T-helper 2 cell treated with Interferon-gamma antibody and Interleukin-4, amounts not matched to agents 5 μg/mL and 100 μg/mL, for 36 hours (primary cell): ENCODE results near the gene HACE1.
A peak's percentile ranks its signal among the peaks of the same experiment; 100 is the strongest.
"Not testable (repeated sequence)": the region's sequence is repeated elsewhere in the genome, so short reads cannot be mapped to it uniquely, and the experiment has no call there.

Source experiments
- DNase-seq: peaks from one replicate; pipeline ENCODE4 v3.0.0; 2021; ENCODE audit warnings: low spot score
- H3K27ac Mint-ChIP-seq: one replicate; pipeline ENCODE4 v1.8.0; 2021; ENCODE audit warnings: mild to moderate bottlenecking, mixed read lengths
- H3K27me3 Mint-ChIP-seq: one replicate; pipeline ENCODE4 v1.8.0; 2021; ENCODE audit warnings: low read depth, mixed read lengths
- H3K36me3 Mint-ChIP-seq: one replicate; pipeline ENCODE4 v1.8.0; 2021; ENCODE audit warnings: low read depth, mixed read lengths
- H3K4me1 Mint-ChIP-seq: one replicate; pipeline ENCODE4 v1.8.0; 2021; ENCODE audit warnings: low read depth, mixed read lengths
- H3K4me3 Mint-ChIP-seq: one replicate; pipeline ENCODE4 v1.8.0; 2022; ENCODE audit warnings: mild to moderate bottlenecking, moderate library complexity, mixed read lengths
- H3K9me3 Mint-ChIP-seq: one replicate; pipeline ENCODE4 v1.8.0; 2021; ENCODE audit warnings: mixed read lengths

Gene HACE1

DNA sequence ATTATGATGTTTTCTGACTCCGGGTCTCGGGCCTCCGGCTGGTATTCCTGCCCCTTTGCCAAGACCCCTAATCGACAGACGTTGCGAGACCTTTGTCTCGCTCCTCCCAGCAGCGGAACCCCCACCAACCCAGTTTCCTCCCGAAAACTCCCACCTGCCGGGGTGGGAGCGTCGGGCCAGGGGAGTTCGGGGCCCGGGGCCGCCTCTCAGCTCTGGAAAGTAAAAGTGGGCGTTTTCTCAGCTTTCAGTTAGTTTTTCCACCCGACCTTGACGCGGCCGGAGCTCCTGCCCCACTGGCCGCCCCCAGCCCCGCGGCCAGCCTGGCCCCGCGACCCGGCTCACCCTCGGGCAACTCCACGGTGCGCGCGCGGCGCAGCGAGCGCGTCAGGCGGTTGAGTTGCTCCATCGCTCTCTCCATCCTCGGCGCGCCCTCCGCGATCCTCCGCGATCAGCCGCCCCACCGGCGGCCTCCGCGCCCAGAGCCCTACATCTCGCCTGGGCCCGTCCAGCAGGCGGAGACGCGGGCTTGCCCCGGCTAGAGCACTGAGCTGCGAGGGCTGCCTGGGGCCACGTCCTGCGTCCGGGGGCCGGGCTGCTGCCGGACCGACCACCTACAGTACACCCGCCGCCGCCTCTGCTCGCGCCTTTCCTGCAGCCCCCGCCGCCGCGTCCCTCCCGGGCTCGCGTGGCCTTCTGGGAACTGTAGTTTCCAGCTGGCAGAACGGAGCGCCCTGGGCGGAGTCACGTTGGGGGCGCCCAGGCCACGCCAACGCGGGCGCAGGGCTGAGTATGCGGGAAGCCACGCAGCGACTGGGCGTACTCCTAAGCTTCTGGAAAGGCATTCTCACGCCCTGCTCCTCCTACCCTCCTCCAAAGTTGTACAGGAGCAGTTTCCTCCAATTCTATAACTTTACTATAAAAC is at the start of gene HACE1:
Gene HACE1, minus strand, starts transcription at position 695 of the 922 bp plus-strand sequence. Its CDS starts 277 bp downstream, at position 418.
- Mint-ChIP-seq H3K27me3 (peaks cover 3% of the 10 kb centered on the region), H3K4me3 (peak within 1 kb of the TSS; percentile 95), H3K4me1 (peaks cover 21% of the 10 kb centered on the region), H3K9me3 (no peaks in the 10 kb centered on the region), H3K27ac (peak within 1 kb of the TSS; percentile 81), H3K36me3 (peaks cover 3% of the 10 kb centered on the region)
- DNase-seq, result peak; percentile 90

DNA sequence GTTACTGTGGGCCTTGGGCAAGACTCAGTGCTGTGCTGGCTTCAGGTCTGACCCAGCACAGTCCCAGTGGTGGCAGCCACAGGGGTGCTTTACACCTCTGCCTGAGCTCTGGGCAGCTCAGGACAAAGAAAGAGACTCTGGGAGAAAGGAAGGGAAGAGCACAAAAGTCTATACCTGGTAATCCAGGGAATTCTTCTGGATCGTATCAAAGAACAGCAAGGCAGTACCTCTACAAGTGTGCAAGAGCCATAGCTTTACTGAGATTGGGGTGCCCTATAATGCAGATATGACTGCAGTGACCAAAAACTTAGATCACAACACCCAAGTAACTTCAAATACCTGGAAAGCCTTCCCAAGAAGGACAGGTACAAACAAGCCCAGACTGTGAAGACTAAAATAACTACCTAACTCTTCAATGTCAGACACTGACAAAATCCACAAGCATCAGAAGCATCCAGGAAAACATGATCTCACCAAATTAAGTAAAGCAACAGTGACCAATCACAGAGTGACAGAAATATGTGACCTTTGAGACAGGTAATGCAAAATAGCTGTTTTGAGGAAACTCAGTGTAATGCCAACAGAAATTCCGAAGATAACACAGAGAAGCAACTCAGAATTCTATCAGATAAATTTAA is 49.3 kb upstream of the HACE1 start:
- peaks cover 7% of the 10 kb centered on the region for H3K27me3 Mint-ChIP-seq
- H3K4me1 Mint-ChIP-seq, result no peaks in the 10 kb centered on the region
- no peak overlapping the region for H3K27ac Mint-ChIP-seq
- no peak for DNase-seq
- H3K9me3 Mint-ChIP-seq, result no peaks in the 10 kb centered on the region
- no peaks in the 10 kb centered on the region for H3K36me3 Mint-ChIP-seq
- no peak overlapping the region for H3K4me3 Mint-ChIP-seq

GRCh38 chr6:104908031-104908887 is 48.5 kb upstream of the HACE1 start:
- DNase-seq, result no peak

GRCh38 chr6:104898893-104899292 is 39.2 kb upstream of the HACE1 start:
- H3K4me1 Mint-ChIP-seq, DNase-seq, H3K4me3 Mint-ChIP-seq, H3K27ac Mint-ChIP-seq, H3K9me3 Mint-ChIP-seq, H3K27me3 Mint-ChIP-seq, H3K36me3 Mint-ChIP-seq: not testable (repeated sequence)

More at GRCh38 chr6:104908031-104908887, 48.5 kb upstream of the HACE1 start:
- no peaks in the 10 kb centered on the region for H3K36me3 Mint-ChIP-seq
- H3K9me3 Mint-ChIP-seq, result no peaks in the 10 kb centered on the region
- H3K27me3 Mint-ChIP-seq, result peaks cover 5% of the 10 kb centered on the region
- H3K4me3 Mint-ChIP-seq, result no peak overlapping the region
- no peak overlapping the region for H3K27ac Mint-ChIP-seq
- H3K4me1 Mint-ChIP-seq, result no peaks in the 10 kb centered on the region

- no peak overlapping the region for H3K27ac Mint-ChIP-seq
- H3K36me3 Mint-ChIP-seq, result no peaks in the 10 kb centered on the region
- no peaks in the 10 kb centered on the region for H3K9me3 Mint-ChIP-seq
- H3K4me1 Mint-ChIP-seq, result no peaks in the 10 kb centered on the region
- H3K27me3 Mint-ChIP-seq, result no peaks in the 10 kb centered on the region
- DNase-seq, result no peak
- H3K4me3 Mint-ChIP-seq, result no peak overlapping the region
Measured at GRCh38 chr6:104896914-104897313, 37.2 kb upstream of the HACE1 start.

DNA sequence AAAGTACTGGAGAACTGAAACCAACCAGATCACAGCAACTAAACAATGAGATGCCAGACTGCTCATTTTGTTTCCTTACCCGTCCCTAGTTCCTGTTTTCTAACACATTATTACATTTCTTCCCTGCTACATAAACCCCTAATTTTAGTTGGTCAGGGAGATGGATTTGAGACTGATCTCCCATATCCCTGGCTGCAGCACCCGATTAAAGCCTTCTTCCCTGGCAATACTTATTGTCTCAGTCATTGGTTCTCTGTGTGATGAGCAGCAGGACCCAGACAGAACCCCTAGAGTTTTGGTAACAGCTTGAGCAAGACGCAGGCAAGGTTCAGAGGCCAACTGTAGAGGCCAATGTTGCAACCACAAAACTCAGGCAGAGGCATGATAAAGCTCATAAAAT is 28.3 kb upstream of the HACE1 start:
- DNase-seq, result no peak
- no peaks in the 10 kb centered on the region for H3K36me3 Mint-ChIP-seq
- H3K27ac Mint-ChIP-seq, result no peak overlapping the region
- H3K4me3 Mint-ChIP-seq, result no peak overlapping the region
- peaks cover 7% of the 10 kb centered on the region for H3K9me3 Mint-ChIP-seq
- peaks cover 3% of the 10 kb centered on the region for H3K27me3 Mint-ChIP-seq
- H3K4me1 Mint-ChIP-seq, result no peaks in the 10 kb centered on the region

- no peaks in the 10 kb centered on the region for H3K36me3 Mint-ChIP-seq
Measured at GRCh38 chr6:104887350-104887749, 27.6 kb upstream of the HACE1 start.

DNA sequence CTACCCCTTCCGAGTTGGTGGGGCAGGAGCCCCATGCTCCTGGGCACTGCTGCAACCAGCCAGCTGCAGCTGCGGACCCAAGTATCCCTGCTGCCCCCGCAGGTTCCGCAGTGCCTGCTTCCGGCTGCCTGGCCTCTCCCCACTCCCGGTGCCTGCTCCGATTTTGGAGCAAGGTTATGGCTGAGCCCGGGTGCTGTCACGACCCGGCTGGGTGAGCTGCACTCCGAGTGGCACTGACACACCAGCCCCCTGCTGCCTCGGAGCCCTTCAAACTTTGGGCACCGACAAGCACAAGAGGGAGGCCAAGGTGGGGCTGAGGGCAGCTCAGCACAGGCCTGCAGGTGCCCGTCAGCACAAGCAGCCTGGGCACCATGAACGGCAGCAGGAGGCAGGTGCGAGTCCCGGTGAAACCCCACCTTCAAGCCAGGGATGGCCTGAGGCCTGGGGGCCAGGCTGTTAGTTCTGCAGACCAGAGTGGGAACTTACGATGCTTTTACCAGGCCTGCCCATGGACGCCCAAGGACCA is 25.9 kb upstream of the HACE1 start:
- H3K27me3 Mint-ChIP-seq, result peaks cover 3% of the 10 kb centered on the region
- no peak overlapping the region for H3K27ac Mint-ChIP-seq
- H3K4me1 Mint-ChIP-seq, result no peaks in the 10 kb centered on the region
- H3K9me3 Mint-ChIP-seq, result peaks cover 7% of the 10 kb centered on the region
- H3K4me3 Mint-ChIP-seq, result no peak overlapping the region
- no peaks in the 10 kb centered on the region for H3K36me3 Mint-ChIP-seq
- DNase-seq, result no peak

More at GRCh38 chr6:104887350-104887749, 27.6 kb upstream of the HACE1 start:
- Mint-ChIP-seq H3K27ac (no peak overlapping the region), H3K4me1 (no peaks in the 10 kb centered on the region), H3K27me3 (peaks cover 3% of the 10 kb centered on the region), H3K9me3 (peaks cover 7% of the 10 kb centered on the region), H3K4me3 (no peak overlapping the region)
- no peak for DNase-seq

DNA sequence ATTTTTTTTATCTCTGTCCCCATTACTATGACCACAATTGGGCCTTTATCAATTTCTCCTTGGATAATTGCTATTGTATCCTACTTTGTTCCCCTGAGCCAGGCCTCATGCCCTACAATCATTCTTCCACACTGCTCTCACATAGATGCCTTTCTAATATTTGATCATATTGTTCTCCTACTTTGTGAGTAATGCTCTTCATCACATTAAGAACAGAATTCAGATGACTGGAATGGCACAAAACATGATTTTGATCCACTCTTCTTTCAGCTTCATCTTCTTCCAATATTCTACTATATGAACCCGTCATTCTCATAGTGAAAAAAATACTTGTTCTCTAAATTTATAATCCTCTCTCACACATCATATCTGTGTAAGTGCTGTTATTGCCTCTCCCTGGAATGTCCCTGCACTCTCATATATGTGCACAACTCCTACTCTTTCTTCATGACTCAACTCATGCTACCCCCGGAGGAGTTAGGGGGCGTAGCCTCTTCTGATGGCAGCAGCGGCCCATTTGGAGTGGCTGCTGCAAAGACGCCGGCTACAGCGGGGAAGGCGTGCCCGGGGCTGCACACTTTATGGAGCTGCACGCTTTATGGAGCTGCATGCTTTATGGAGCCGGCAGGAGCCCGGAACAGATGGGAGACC is 25.3 kb upstream of the HACE1 start:
- H3K27me3 Mint-ChIP-seq, result peaks cover 3% of the 10 kb centered on the region
- no peaks in the 10 kb centered on the region for H3K36me3 Mint-ChIP-seq
- no peaks in the 10 kb centered on the region for H3K4me1 Mint-ChIP-seq
- no peak overlapping the region for H3K27ac Mint-ChIP-seq
- peaks cover 7% of the 10 kb centered on the region for H3K9me3 Mint-ChIP-seq
- DNase-seq, result no peak
- no peak overlapping the region for H3K4me3 Mint-ChIP-seq

DNA sequence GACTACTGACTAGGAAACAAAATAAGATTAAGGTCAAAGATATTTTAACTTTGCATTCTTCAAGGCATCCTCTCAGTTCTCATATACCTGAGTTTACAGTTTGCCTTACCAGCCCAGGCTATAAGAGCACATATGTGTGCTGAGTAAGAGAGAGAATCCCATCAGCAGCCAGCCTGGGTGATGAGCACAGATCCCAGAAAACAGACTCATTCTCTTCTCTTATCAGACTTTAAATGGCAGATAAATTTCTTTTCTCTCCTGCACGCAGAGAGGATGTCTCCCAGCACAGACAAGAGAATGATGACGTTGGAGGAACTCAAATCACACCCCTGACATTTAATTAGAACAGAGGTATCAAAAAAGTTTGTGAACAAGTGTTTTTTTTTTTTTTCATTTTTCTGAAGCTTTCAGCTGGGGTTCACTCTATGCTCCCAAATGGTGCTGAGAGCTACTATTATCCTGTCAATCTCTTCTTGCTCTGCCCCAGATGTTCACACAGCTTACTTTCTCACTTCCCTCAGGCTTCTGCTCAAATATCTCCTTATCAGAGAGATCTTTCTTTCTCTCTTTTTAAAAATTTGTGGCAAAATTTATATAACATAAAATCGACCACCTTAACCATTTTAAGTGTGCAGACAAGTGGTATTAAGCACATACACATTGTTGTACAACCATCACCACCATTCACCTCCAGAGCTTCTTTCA is 22.4 kb upstream of the HACE1 start:
- no peak for DNase-seq
- no peaks in the 10 kb centered on the region for H3K9me3 Mint-ChIP-seq
- H3K27me3 Mint-ChIP-seq, result peaks cover 3% of the 10 kb centered on the region
- no peak overlapping the region for H3K27ac Mint-ChIP-seq
- H3K4me1 Mint-ChIP-seq, result no peaks in the 10 kb centered on the region
- H3K36me3 Mint-ChIP-seq, result no peaks in the 10 kb centered on the region
- H3K4me3 Mint-ChIP-seq, result no peak overlapping the region

DNA sequence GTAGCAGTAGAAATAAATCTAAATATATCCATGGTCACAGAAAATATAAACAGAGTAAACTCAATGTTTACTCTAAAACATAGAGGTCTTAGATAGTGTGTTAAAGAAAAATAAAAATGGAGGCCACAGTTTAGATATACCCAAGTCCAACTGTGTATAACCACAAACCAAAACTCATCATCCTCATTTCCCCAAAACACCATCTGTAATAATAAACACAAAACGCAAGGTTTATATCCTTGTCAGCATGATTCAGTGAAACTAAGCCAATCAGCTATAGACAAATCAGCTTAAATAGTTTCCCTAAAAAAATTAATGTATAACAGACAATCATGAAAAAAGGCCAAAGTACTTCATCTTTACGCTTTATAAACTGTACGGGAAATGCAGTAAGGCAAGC is 2.7 kb upstream of the HACE1 start:
- H3K4me3 Mint-ChIP-seq, result no peak overlapping the region
- no peak overlapping the region for H3K27ac Mint-ChIP-seq

GRCh38 chr6:104860221-104860620 is 502 bp upstream of the HACE1 start:
- H3K4me1 Mint-ChIP-seq, result peaks cover 21% of the 10 kb centered on the region
- no peak overlapping the region for H3K27ac Mint-ChIP-seq
- peaks cover 3% of the 10 kb centered on the region for H3K27me3 Mint-ChIP-seq
- H3K4me3 Mint-ChIP-seq, result peak overlapping the region; percentile 95
- no peaks in the 10 kb centered on the region for H3K9me3 Mint-ChIP-seq
- peaks cover 3% of the 10 kb centered on the region for H3K36me3 Mint-ChIP-seq
- DNase-seq, result no peak

More for the DNA sequence above, 2.7 kb upstream of the HACE1 start:
- H3K36me3 Mint-ChIP-seq, result peaks cover 2% of the 10 kb centered on the region
- peaks cover 7% of the 10 kb centered on the region for H3K27me3 Mint-ChIP-seq
- no peaks in the 10 kb centered on the region for H3K9me3 Mint-ChIP-seq
- peaks cover 18% of the 10 kb centered on the region for H3K4me1 Mint-ChIP-seq
- DNase-seq, result no peak

- Mint-ChIP-seq H3K4me1 (peaks cover 21% of the 10 kb centered on the region), H3K4me3 (peak overlapping the region; percentile 95), H3K9me3 (no peaks in the 10 kb centered on the region), H3K27me3 (peaks cover 3% of the 10 kb centered on the region), H3K27ac (no peak overlapping the region), H3K36me3 (peaks cover 3% of the 10 kb centered on the region)
- DNase-seq, result no peak
Measured at GRCh38 chr6:104858642-104859041, 1.1 kb downstream of the HACE1 start.
